ENCODE data around the gene FAM168A. TPM values are rescaled to one million over a fixed set of nuclear protein-coding genes. Genes with fewer than 3 reads are reported as not detected.

FAM168A gene
- total and polyA plus RNA-seq, 9 of the 15 experiments (the other 6 are each of a cell fraction or from before 2014, with no cell fraction given) = 0.44 to 7.2 (median 2.9) TPM

DNA sequence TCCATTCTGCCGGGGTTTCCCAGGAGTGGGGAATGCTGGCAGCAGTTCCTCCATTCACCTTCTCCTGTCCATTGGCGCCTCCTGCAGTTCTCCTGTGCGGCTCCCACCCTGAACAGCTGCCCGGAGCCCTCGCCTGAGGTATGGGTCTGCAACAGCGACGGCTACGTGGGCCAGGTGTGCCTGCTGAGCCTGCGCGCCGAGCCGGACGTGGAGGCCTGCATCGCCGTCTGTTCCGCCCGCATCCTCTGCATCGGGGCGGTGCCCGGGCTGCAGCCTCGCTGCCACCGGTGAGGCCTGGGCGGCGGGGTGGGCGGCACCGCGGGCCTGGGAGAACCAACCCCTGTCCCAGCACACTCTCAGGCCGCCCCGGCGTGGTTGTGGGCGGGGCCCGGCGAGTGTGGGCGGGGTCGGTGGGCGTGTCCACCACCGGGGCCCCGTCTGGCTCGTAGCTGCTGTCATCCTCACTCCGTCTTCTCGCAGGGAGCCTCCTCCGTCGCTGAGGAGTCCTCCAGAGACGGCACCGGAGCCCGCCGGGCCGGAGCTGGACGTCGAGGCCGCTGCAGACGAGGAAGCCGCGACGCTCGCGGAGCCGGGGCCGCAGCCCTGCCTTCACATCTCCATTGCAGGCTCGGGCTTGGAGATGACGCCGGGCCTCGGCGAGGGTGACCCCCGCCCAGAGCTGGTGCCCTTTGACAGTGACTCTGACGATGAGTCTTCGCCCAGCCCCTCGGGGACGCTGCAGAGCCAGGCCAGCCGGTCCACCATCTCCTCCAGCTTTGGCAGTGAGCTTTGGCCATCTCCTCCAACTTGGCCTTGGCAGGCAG, 235.7 kb downstream of the FAM168A start (continued):
- TF ChIP-seq, protein P1, sequence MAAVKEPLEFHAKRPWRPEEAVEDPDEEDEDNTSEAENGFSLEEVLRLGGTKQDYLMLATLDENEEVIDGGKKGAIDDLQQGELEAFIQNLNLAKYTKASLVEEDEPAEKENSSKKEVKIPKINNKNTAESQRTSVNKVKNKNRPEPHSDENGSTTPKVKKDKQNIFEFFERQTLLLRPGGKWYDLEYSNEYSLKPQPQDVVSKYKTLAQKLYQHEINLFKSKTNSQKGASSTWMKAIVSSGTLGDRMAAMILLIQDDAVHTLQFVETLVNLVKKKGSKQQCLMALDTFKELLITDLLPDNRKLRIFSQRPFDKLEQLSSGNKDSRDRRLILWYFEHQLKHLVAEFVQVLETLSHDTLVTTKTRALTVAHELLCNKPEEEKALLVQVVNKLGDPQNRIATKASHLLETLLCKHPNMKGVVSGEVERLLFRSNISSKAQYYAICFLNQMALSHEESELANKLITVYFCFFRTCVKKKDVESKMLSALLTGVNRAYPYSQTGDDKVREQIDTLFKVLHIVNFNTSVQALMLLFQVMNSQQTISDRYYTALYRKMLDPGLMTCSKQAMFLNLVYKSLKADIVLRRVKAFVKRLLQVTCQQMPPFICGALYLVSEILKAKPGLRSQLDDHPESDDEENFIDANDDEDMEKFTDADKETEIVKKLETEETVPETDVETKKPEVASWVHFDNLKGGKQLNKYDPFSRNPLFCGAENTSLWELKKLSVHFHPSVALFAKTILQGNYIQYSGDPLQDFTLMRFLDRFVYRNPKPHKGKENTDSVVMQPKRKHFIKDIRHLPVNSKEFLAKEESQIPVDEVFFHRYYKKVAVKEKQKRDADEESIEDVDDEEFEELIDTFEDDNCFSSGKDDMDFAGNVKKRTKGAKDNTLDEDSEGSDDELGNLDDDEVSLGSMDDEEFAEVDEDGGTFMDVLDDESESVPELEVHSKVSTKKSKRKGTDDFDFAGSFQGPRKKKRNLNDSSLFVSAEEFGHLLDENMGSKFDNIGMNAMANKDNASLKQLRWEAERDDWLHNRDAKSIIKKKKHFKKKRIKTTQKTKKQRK (IDR thresholded peaks at IDR 0.05; ENCODE audit: borderline replicate concordance, low read depth, low read length) = no peak
- TF ChIP-seq, protein P2, sequence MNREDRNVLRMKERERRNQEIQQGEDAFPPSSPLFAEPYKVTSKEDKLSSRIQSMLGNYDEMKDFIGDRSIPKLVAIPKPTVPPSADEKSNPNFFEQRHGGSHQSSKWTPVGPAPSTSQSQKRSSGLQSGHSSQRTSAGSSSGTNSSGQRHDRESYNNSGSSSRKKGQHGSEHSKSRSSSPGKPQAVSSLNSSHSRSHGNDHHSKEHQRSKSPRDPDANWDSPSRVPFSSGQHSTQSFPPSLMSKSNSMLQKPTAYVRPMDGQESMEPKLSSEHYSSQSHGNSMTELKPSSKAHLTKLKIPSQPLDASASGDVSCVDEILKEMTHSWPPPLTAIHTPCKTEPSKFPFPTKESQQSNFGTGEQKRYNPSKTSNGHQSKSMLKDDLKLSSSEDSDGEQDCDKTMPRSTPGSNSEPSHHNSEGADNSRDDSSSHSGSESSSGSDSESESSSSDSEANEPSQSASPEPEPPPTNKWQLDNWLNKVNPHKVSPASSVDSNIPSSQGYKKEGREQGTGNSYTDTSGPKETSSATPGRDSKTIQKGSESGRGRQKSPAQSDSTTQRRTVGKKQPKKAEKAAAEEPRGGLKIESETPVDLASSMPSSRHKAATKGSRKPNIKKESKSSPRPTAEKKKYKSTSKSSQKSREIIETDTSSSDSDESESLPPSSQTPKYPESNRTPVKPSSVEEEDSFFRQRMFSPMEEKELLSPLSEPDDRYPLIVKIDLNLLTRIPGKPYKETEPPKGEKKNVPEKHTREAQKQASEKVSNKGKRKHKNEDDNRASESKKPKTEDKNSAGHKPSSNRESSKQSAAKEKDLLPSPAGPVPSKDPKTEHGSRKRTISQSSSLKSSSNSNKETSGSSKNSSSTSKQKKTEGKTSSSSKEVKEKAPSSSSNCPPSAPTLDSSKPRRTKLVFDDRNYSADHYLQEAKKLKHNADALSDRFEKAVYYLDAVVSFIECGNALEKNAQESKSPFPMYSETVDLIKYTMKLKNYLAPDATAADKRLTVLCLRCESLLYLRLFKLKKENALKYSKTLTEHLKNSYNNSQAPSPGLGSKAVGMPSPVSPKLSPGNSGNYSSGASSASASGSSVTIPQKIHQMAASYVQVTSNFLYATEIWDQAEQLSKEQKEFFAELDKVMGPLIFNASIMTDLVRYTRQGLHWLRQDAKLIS (CRISPR knock-in tag; IDR thresholded peaks at IDR 0.05) = no peak
- TF ChIP-seq TARDBP (IDR thresholded peaks at IDR 0.05) (no peak), ZNF507 (tag; conservative IDR thresholded peaks at IDR 0.05) (no peak), NELFE (IDR thresholded peaks at IDR 0.05; ENCODE audit: insufficient read depth, insufficient read length) (no peak), MCM7 (IDR thresholded peaks at IDR 0.05) (no peak), JUN (IDR thresholded peaks at IDR 0.05; ENCODE audit: borderline replicate concordance, low read depth, low read length) (no peak), JUN (CRISPR knock-in tag; IDR thresholded peaks at IDR 0.05; ENCODE audit: borderline replicate concordance) (no peak), ZNF24 (IDR thresholded peaks at IDR 0.05) (no peak), ZFP30 (CRISPR knock-in tag; IDR thresholded peaks at IDR 0.05; ENCODE audit: borderline replicate concordance) (no peak), RFX1 (IDR thresholded peaks at IDR 0.05) (no peak), STAG1 (CRISPR knock-in tag; IDR thresholded peaks at IDR 0.05; ENCODE audit: borderline replicate concordance) (no peak), ZC3H11A (IDR thresholded peaks at IDR 0.05; ENCODE audit: low read depth, low read length) (no peak), CTBP1 (IDR thresholded peaks at IDR 0.05; ENCODE audit: borderline replicate concordance) (peak; percentile 52; the same call in 1 of the 2 replicates)
- TF ChIP-seq, protein P3, sequence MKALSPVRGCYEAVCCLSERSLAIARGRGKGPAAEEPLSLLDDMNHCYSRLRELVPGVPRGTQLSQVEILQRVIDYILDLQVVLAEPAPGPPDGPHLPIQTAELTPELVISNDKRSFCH (CRISPR knock-in tag; IDR thresholded peaks at IDR 0.05) = no peak
- TF ChIP-seq, protein P3 (tag; IDR thresholded peaks at IDR 0.05) = no peak
- TF ChIP-seq, protein P4, sequence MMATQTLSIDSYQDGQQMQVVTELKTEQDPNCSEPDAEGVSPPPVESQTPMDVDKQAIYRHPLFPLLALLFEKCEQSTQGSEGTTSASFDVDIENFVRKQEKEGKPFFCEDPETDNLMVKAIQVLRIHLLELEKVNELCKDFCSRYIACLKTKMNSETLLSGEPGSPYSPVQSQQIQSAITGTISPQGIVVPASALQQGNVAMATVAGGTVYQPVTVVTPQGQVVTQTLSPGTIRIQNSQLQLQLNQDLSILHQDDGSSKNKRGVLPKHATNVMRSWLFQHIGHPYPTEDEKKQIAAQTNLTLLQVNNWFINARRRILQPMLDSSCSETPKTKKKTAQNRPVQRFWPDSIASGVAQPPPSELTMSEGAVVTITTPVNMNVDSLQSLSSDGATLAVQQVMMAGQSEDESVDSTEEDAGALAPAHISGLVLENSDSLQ (IDR thresholded peaks at IDR 0.05) = peak; percentile 34; the same call in 1 of the 2 replicates
- TF ChIP-seq, protein P5, sequence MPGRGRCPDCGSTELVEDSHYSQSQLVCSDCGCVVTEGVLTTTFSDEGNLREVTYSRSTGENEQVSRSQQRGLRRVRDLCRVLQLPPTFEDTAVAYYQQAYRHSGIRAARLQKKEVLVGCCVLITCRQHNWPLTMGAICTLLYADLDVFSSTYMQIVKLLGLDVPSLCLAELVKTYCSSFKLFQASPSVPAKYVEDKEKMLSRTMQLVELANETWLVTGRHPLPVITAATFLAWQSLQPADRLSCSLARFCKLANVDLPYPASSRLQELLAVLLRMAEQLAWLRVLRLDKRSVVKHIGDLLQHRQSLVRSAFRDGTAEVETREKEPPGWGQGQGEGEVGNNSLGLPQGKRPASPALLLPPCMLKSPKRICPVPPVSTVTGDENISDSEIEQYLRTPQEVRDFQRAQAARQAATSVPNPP (IDR thresholded peaks at IDR 0.05; ENCODE audit: borderline replicate concordance, insufficient read depth, insufficient read length) = no peak
